Stomach (tissue), 4 donors: ENCODE measurements around the gene MGAT4D.

Source experiments
- POLR2A ChIP-seq, 4 donors: fragments of 450-650 bp; IDR thresholded peaks; one replicate each; pipeline ENCODE4 v1.6.1; 2016; ENCODE audit warnings: antibody characterized with exemption in 4 of 4, control low read depth in 2 of 4, mild to moderate bottlenecking in 1 of 4, moderate library complexity in 1 of 4
- POLR2AphosphoS5 ChIP-seq, 3 donors: sonication (generic); formaldehyde crosslinking; IDR thresholded peaks; one replicate each; pipeline ENCODE4 v1.6.1; 2016; ENCODE audit warnings: antibody characterized with exemption in 3 of 3
- TF ChIP-seq, protein P1 (sequence below), 7 experiments: fragments of 450-650 bp in 4 of 7; fragments of 200-600 bp in 3 of 7; sonication (generic) in 3 of 7; IDR thresholded peaks; one replicate each; pipeline ENCODE4 v1.5.1; 2016 to 2019; ENCODE audit warnings: antibody characterized with exemption in 7 of 7, control low read depth in 2 of 7, mild to moderate bottlenecking in 1 of 7

DNA sequence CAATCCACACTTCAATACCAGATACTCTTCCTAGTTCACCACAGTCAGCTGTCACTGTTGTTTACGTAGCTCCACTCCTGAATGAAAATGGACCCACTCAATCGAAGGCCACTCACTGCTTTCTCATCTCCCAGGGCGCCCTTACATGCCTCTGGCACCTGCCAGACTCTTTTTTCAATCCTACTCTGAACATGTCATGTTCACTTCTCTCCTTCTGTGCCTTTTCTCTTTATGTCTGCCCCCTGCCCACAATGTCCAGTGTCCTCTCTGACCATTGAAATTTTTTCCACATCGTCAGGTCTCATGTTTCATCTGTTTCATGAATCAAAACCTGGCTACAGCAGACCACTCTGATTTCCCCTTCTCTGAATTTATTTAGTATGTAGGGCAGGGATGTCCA is 1.3 kb upstream of the MGAT4D start:
- TF ChIP-seq, protein P1, sequence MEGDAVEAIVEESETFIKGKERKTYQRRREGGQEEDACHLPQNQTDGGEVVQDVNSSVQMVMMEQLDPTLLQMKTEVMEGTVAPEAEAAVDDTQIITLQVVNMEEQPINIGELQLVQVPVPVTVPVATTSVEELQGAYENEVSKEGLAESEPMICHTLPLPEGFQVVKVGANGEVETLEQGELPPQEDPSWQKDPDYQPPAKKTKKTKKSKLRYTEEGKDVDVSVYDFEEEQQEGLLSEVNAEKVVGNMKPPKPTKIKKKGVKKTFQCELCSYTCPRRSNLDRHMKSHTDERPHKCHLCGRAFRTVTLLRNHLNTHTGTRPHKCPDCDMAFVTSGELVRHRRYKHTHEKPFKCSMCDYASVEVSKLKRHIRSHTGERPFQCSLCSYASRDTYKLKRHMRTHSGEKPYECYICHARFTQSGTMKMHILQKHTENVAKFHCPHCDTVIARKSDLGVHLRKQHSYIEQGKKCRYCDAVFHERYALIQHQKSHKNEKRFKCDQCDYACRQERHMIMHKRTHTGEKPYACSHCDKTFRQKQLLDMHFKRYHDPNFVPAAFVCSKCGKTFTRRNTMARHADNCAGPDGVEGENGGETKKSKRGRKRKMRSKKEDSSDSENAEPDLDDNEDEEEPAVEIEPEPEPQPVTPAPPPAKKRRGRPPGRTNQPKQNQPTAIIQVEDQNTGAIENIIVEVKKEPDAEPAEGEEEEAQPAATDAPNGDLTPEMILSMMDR (IDR thresholded peaks at IDR 0.05), result no peak
- TF ChIP-seq POLR2A (IDR thresholded peaks at IDR 0.05), result no peak
- no peak for TF ChIP-seq POLR2AphosphoS5 (IDR thresholded peaks at IDR 0.05)
